Inferior parietal cortex (tissue), 1 donor: ENCODE data around the gene JPH2.
"Not testable (repeated sequence)": the region's sequence is repeated elsewhere in the genome, so short reads cannot be mapped to it uniquely, and the experiment has no call there.

Experiments used
- DNase-seq: peaks from one replicate; pipeline ENCODE4 v3.0.0-alpha.2; 2016; ENCODE audit errors: extremely low spot score

Gene JPH2

GRCh38 chr20:44159125-44159524, 27.9 kb downstream of the JPH2 start:
- DNase-seq, result no peak

GRCh38 chr20:44157061-44157460, 29.9 kb downstream of the JPH2 start:
- DNase-seq, result no peak

GRCh38 chr20:44154521-44155001, 32.4 kb downstream of the JPH2 start:
- no peak for DNase-seq

- DNase-seq, result no peak
Observed at GRCh38 chr20:44153636-44154043, 33.3 kb downstream of the JPH2 start.

- no peak for DNase-seq
Observed at GRCh38 chr20:44151621-44152416, 35.2 kb downstream of the JPH2 start.

- DNase-seq, result no peak
Observed at GRCh38 chr20:44146272-44146671, 40.7 kb downstream of the JPH2 start.

GRCh38 chr20:44145131-44145775, 41.7 kb downstream of the JPH2 start:
- DNase-seq, result no peak

GRCh38 chr20:44143936-44144335, 43.1 kb downstream of the JPH2 start:
- DNase-seq, result no peak

- DNase-seq, result no peak
Observed at GRCh38 chr20:44142413-44142812, 44.6 kb downstream of the JPH2 start.

GRCh38 chr20:44141873-44142272, 45.1 kb downstream of the JPH2 start:
- no peak for DNase-seq

- DNase-seq, result no peak
Observed at GRCh38 chr20:44138867-44139266, 48.1 kb downstream of the JPH2 start.

GRCh38 chr20:44137266-44137801, 49.7 kb downstream of the JPH2 start:
- DNase-seq, result no peak

- DNase-seq, result no peak
Observed at GRCh38 chr20:44136579-44137265, 50.3 kb downstream of the JPH2 start.

- DNase-seq, result no peak
Observed at GRCh38 chr20:44135417-44136204, 51.4 kb downstream of the JPH2 start.

GRCh38 chr20:44135012-44135412, 52.0 kb downstream of the JPH2 start:
- DNase-seq, result no peak

- DNase-seq, result no peak
Observed at GRCh38 chr20:44133424-44133823, 53.6 kb downstream of the JPH2 start.

- DNase-seq, result no peak
Observed at GRCh38 chr20:44131704-44132103, 55.3 kb downstream of the JPH2 start.

- no peak for DNase-seq
Observed at GRCh38 chr20:44129911-44130718, 56.9 kb downstream of the JPH2 start.

GRCh38 chr20:44129300-44129699, 57.7 kb downstream of the JPH2 start:
- DNase-seq, result not testable (repeated sequence)

GRCh38 chr20:44126445-44126844, 60.5 kb downstream of the JPH2 start:
- DNase-seq, result no peak
